ENCODE data around the gene ACSF2. TPM values are rescaled to one million over a fixed set of nuclear protein-coding genes. Genes with fewer than 3 reads are reported as not detected.

Gene ACSF2, protein sequence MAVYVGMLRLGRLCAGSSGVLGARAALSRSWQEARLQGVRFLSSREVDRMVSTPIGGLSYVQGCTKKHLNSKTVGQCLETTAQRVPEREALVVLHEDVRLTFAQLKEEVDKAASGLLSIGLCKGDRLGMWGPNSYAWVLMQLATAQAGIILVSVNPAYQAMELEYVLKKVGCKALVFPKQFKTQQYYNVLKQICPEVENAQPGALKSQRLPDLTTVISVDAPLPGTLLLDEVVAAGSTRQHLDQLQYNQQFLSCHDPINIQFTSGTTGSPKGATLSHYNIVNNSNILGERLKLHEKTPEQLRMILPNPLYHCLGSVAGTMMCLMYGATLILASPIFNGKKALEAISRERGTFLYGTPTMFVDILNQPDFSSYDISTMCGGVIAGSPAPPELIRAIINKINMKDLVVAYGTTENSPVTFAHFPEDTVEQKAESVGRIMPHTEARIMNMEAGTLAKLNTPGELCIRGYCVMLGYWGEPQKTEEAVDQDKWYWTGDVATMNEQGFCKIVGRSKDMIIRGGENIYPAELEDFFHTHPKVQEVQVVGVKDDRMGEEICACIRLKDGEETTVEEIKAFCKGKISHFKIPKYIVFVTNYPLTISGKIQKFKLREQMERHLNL
- 100 to 1,000 TPM; 165 to 460 (median 190) TPM for total RNA-seq

DNA sequence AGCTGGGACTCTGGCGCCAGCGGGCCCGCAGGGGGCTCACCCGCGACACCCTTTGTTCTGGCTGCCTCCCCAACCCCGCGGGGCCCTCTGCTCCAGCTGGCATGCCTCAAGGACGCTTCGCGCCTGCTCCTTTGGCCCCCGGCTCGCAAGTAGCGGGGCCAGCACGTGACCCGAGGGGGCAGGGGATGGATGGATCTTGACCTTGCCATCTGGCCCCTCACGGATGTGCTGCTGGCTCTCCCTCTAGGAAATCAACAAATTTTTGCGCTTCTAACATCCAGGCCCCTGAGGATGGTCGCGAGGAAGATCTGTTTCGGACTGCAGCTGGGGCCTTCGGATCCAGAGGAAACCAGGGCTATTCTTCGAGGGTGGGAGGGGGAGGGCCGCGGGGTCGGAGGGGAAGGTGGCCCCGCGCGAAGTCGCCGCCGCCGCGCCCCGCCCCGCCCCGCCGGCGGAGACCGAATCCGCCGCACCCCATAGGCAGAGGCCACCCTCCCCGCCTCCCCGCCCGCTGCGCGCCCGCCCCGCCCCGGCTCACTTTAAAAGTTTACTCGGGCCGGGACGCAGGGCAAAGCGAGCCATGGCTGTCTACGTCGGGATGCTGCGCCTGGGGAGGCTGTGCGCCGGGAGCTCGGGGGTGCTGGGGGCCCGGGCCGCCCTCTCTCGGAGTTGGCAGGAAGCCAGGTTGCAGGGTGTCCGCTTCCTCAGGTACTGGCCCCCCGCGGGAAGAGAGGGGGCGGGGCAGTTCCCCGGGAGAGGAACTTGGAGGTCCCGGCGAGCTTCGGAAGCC lies at the start of gene ACSF2:
Gene ACSF2, plus strand, starts transcription at position 537 of the 790 bp plus-strand sequence. Its CDS starts 44 bp downstream, at position 581.
- Histone ChIP-seq H3K27ac (peak within 1 kb of the TSS; percentile 87 to 92 (median 90)), H3K4me1 (peaks cover 11 to 62% (median 43%) of the 10 kb centered on the region in 4 donors), H3K4me3 (peak within 1 kb of the TSS; percentile 55 to 76 (median 64)), H3K27me3 (no peaks in the 10 kb centered on the region), H3K9me3 (no peaks in the 10 kb centered on the region), H3K36me3 (no peaks in the 10 kb centered on the region)
- in situ Hi-C loops (cut with MboI; ENCODE audit: low pct_ligation_motif_present in 1 of 4, low pct_unique_long_range_greater_than_20kb in 1 of 4, low sequenced_read_pairs in 3 of 4) (no loop called here), intact Hi-C loops (cut with DNase I; ENCODE audit: low total_unique reads) (no loop called here)
- WGBS, 2 donors (ENCODE audit: low coverage in 1 of 2), result 4% methylated on average over 32 of the region's 70 CpGs; no CpG with 5 or more reads in 1 of the 2 donors
- DNase-seq, result peak; percentile 88
- TF ChIP-seq POLR2A (IDR thresholded peaks at IDR 0.05) (peak; percentile 84), EP300 (IDR thresholded peaks at IDR 0.05; ENCODE audit: low read depth) (no peak), POLR2AphosphoS5 (IDR thresholded peaks at IDR 0.05) (peak; percentile 85 to 93 (median 89))
- TF ChIP-seq, protein P1, sequence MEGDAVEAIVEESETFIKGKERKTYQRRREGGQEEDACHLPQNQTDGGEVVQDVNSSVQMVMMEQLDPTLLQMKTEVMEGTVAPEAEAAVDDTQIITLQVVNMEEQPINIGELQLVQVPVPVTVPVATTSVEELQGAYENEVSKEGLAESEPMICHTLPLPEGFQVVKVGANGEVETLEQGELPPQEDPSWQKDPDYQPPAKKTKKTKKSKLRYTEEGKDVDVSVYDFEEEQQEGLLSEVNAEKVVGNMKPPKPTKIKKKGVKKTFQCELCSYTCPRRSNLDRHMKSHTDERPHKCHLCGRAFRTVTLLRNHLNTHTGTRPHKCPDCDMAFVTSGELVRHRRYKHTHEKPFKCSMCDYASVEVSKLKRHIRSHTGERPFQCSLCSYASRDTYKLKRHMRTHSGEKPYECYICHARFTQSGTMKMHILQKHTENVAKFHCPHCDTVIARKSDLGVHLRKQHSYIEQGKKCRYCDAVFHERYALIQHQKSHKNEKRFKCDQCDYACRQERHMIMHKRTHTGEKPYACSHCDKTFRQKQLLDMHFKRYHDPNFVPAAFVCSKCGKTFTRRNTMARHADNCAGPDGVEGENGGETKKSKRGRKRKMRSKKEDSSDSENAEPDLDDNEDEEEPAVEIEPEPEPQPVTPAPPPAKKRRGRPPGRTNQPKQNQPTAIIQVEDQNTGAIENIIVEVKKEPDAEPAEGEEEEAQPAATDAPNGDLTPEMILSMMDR (IDR thresholded peaks at IDR 0.05), result no peak

DNA sequence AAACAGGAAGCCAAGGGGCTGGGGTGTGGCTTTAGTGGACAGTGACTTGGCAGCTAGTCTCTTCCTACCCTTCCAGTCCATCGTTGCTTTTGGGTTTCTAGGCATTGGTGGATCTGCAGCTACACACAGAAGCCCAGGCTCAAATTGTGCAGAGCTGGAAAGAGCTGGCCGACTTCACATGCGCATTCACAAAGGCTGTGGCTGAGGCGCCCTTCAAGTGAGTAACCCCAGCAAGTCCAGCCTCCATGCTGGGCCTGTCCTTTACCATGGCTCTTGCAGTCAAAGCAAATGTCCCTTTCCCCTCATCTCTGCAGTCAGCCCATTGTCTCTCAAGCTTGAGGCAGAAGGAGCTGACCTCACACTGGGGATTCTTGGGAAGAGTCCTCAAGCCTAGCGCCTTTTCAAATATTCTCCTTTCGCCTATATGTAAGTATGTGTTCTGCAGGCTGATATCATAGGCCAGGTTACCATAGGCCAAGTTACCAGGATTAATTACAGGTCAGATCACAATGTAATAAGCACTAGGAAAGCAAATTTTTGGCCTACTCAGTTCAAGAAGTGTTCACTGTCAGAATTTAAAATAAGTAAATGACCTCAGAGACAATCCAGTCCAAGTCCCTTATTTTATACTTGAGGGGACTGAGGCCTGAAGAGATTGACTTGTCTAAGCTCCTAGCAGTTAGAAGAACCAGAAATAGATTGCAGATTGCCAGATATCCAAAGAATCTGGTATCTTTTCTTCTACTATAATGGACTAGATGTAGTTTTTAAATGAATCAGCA lies 46.5 kb upstream of the ACSF2 start:
- no peaks in the 10 kb centered on the region for H3K27me3 ChIP-seq
- in situ Hi-C loops (cut with MboI; ENCODE audit: low pct_ligation_motif_present in 1 of 4, low pct_unique_long_range_greater_than_20kb in 1 of 4, low sequenced_read_pairs in 3 of 4) (no loop called here), intact Hi-C loops (cut with DNase I; ENCODE audit: low total_unique reads) (no loop called here)
- TF ChIP-seq, protein P1 (IDR thresholded peaks at IDR 0.05), result no peak
- TF ChIP-seq EP300 (IDR thresholded peaks at IDR 0.05; ENCODE audit: low read depth) (no peak), POLR2AphosphoS5 (IDR thresholded peaks at IDR 0.05) (no peak), POLR2A (IDR thresholded peaks at IDR 0.05) (no peak)
- DNase-seq, result no peak
- H3K27ac ChIP-seq, result no peak overlapping the region
- no peak overlapping the region for H3K4me3 ChIP-seq
- H3K9me3 ChIP-seq, result no peaks in the 10 kb centered on the region
- peaks cover 0 to 3% (median 0%) of the 10 kb centered on the region in 4 donors for H3K4me1 ChIP-seq
- 92 to 100% methylated on average over 1 to 6 of the region's 6 CpGs for WGBS, 2 donors (ENCODE audit: low coverage in 1 of 2)
- peaks cover 0 to 34% (median 19%) of the 10 kb centered on the region in 4 donors for H3K36me3 ChIP-seq

DNA sequence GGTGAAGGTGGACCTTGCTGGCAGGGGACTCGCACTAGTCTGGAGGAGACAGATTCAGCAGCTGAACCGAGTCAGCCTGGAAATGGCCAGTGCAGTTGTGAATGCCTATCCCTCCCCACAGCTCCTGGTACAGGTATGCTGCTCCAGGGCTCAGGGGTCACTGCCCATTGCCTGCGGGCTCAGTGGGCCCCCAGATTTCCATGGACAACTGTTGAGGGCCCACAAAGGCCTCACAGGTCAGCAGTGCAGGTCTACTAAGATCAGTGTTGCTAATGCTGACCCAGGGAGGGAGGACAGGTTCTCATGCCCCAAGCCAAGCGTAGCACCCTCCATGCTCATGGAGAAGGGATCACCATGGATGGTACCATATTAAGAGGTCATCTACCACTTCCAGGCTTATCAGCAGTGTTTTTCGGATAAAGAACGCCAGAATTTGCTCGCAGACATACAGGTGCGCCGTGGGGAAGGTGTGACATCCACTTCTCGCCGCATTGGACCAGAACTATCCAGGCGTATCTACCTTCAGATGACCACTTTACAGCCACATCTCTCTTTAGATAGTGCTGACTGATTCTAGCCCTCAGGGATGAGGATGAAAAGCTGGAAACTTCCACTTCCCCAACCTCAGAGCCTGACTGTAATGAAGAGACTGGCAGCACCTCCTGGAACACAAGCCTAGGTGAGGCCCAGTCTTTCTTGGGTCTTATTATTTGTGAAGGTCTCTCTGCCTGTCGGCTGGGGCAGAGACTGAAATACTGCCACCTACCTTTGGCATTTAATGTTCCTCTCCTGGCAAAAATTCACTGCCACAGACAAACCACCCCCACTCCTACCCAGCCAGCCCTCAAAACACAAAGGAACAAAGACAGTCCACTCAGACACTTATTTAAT lies 45.4 kb upstream of the ACSF2 start:
- H3K36me3 ChIP-seq, result peaks cover 0 to 45% (median 24%) of the 10 kb centered on the region in 4 donors
- TF ChIP-seq POLR2AphosphoS5 (IDR thresholded peaks at IDR 0.05) (no peak), POLR2A (IDR thresholded peaks at IDR 0.05) (no peak), EP300 (IDR thresholded peaks at IDR 0.05; ENCODE audit: low read depth) (no peak)
- TF ChIP-seq, protein P1 (IDR thresholded peaks at IDR 0.05), result no peak
- WGBS, 2 donors (ENCODE audit: low coverage in 1 of 2), result 88% methylated on average over 13 of the region's 13 CpGs; no CpG with 5 or more reads in 1 of the 2 donors
- no peak overlapping the region for H3K27ac ChIP-seq
- no peak for DNase-seq
- no peaks in the 10 kb centered on the region for H3K27me3 ChIP-seq
- H3K4me1 ChIP-seq, result peaks cover 0 to 2% (median 0%) of the 10 kb centered on the region in 4 donors
- no peaks in the 10 kb centered on the region for H3K9me3 ChIP-seq
- intact Hi-C loops (cut with DNase I; ENCODE audit: low total_unique reads), result no loop called here
- no peak overlapping the region for H3K4me3 ChIP-seq
- in situ Hi-C loops (cut with MboI; ENCODE audit: low pct_ligation_motif_present in 1 of 4, low pct_unique_long_range_greater_than_20kb in 1 of 4, low sequenced_read_pairs in 3 of 4), result no loop called here
